K562 (cell line): Measurements from ENCODE around the gene FBN1. TPM values are rescaled to one million over a fixed set of nuclear protein-coding genes. Genes with fewer than 3 reads are reported as not detected.
A peak's percentile ranks its signal among the peaks of the same experiment; 100 is the strongest.

Experiments used
- ATAC-seq: fragments of 200-7000 bp; cut with Tn5 transposase; 3 replicates; pipeline ENCODE4 v1.9.1; 2020; ENCODE audit warnings: moderate library complexity
- BruUV-seq: library from RNA; stranded (reverse); fragments of 400-500 nt; replicated peaks from 2 replicates; lab custom pipeline; 2021; lab: Mats Ljungman, UMichigan
- CTCF ChIA-PET: fragments of 300-600 bp; formaldehyde crosslinking; extraction: SDS; loops from one replicate; lab custom pipeline; 2021; ENCODE audit warnings: low intra/inter-chr PET ratio; lab: Yijun Ruan, JAX
- POLR2A ChIA-PET: fragments of 300-600, 350-650 bp; sonication (Branson Sonifier 250); formaldehyde crosslinking; extraction: SDS; loops from one replicate; lab custom pipeline; 2021; ENCODE audit warnings: antibody characterized with exemption, inconsistent platforms; lab: Yijun Ruan, JAX
- DNase-seq, 4 experiments: peaks; one replicate each; pipeline versions ENCODE4 v3.0.0 to v3.0.0-alpha.2; 2011 to 2018; ENCODE audit warnings: low spot score in 3 of 4, mixed read lengths in 3 of 4; ENCODE audit errors: extremely low read depth in 1 of 4
- FAIRE-seq: peaks from 2 replicates; lab custom pipeline; 2011; peaks lifted over from hg19 to GRCh38; lab: Jason Lieb, UNC
- H2AFZ ChIP-seq: 2 replicates; pipeline ENCODE4 v1.6.0; 2011; ENCODE audit warnings: low read depth, low read length, control low read depth, inconsistent platforms
- H3K27ac ChIP-seq: fragments of 200-600 bp; 3 replicates; pipeline ENCODE4 v1.8.0; 2011; ENCODE audit warnings: low read depth, mild to moderate bottlenecking, control low read depth, inconsistent platforms, low read length, moderate library complexity, mixed read lengths; ENCODE audit errors: extremely low read depth
- H3K27me3 ChIP-seq, 2 experiments: fragments of 300-600 bp in 1 of 2; 2 replicates in 1 of 2; 3 replicates in 1 of 2; pipeline versions ENCODE4 v1.6.0 to v1.8.0; 2011; ENCODE audit warnings: inconsistent platforms in 2 of 2, low read length in 2 of 2, mild to moderate bottlenecking in 1 of 2, mixed read lengths in 1 of 2, moderate library complexity in 1 of 2; ENCODE audit not compliant: control insufficient read depth in 2 of 2, insufficient read depth in 2 of 2
- H3K36me3 ChIP-seq: fragments of 300-600 bp; 3 replicates; pipeline ENCODE4 v1.8.0; 2011; ENCODE audit warnings: mild to moderate bottlenecking, low read length, inconsistent platforms; ENCODE audit not compliant: control insufficient read depth, insufficient read depth
- H3K4me1 ChIP-seq, 2 experiments: fragments of 200-600 bp in 1 of 2; replicated peaks in 1 of 2; 2 replicates in 1 of 2; 3 replicates in 1 of 2; pipeline versions ENCODE4 v1.5.1 to v1.8.0; 2011; ENCODE audit warnings: inconsistent platforms in 2 of 2, low read length in 2 of 2, mild to moderate bottlenecking in 1 of 2, mixed read lengths in 1 of 2, moderate library complexity in 1 of 2; ENCODE audit not compliant: control insufficient read depth in 2 of 2, insufficient read depth in 2 of 2
- H3K4me2 ChIP-seq: 2 replicates; pipeline ENCODE4 v1.6.1; 2011; ENCODE audit warnings: low read length, control low read depth, inconsistent platforms, mixed read lengths; ENCODE audit not compliant: insufficient read depth
- H3K4me3 ChIP-seq: fragments of 200-600 bp; sonication (generic), shearing (Covaris generic); 2 replicates; pipeline ENCODE4 v1.5.1; 2016; ENCODE audit warnings: control low read depth, inconsistent platforms
- H3K79me2 ChIP-seq: fragments of 200-600 bp; 3 replicates; pipeline ENCODE4 v1.8.0; 2011; ENCODE audit warnings: low read length, inconsistent platforms; ENCODE audit not compliant: control insufficient read depth, insufficient read depth
- H3K9ac ChIP-seq, 2 experiments: 2 replicates each; pipeline versions ENCODE4 v1.6.0 to v1.6.1; 2011; ENCODE audit warnings: low read depth in 2 of 2, low read length in 2 of 2, control low read depth in 1 of 2, inconsistent platforms in 1 of 2, mild to moderate bottlenecking in 1 of 2, mixed read lengths in 1 of 2; ENCODE audit not compliant: insufficient read depth in 1 of 2
- H3K9me1 ChIP-seq: one replicate; pipeline ENCODE4 v1.6.0; 2011; ENCODE audit warnings: inconsistent platforms, mild to moderate bottlenecking, low read length, moderate library complexity; ENCODE audit not compliant: control insufficient read depth, insufficient read depth
- H3K9me3 ChIP-seq: replicated peaks from 2 replicates; pipeline ENCODE4 v1.5.1; 2011; ENCODE audit warnings: low read depth, low read length, inconsistent platforms; ENCODE audit not compliant: control insufficient read depth, insufficient read depth
- H4K20me1 ChIP-seq: replicated peaks from 2 replicates; pipeline ENCODE4 v1.6.1; 2011; ENCODE audit warnings: low read length, inconsistent platforms, mixed read lengths; ENCODE audit not compliant: control insufficient read depth, insufficient read depth
- ARID1B ChIP-seq: fragments of 450-650 bp; IDR thresholded peaks from 2 replicates; pipeline ENCODE4 v1.6.1; 2016; ENCODE audit warnings: antibody characterized with exemption, mild to moderate bottlenecking, inconsistent platforms
- EGR1 ChIP-seq: fragments of 450-650 bp; conservative IDR thresholded peaks from 2 replicates; pipeline ENCODE4 v1.6.1; 2017; ENCODE audit warnings: mild to moderate bottlenecking
- EP400 ChIP-seq: fragments of 450-650 bp; IDR thresholded peaks from 2 replicates; pipeline ENCODE4 v1.6.1; 2017; ENCODE audit warnings: antibody characterized with exemption, mild to moderate bottlenecking, moderate library complexity
- KLF6 ChIP-seq: fragments of 250-450 bp; sonication (Bioruptor Pico); IDR thresholded peaks from 2 replicates; pipeline ENCODE4 v1.4.0; 2020; ENCODE audit warnings: mild to moderate bottlenecking, moderate library complexity, borderline replicate concordance
- PCBP2 ChIP-seq: fragments of 200-400 bp; formaldehyde crosslinking; IDR thresholded peaks from 2 replicates; pipeline ENCODE4 v1.6.1; 2018; ENCODE audit warnings: low read length, low read depth, mild to moderate bottlenecking, moderate library complexity; ENCODE audit not compliant: poor library complexity, severe bottlenecking
- RBBP5 ChIP-seq: fragments of 200-600 bp; sonication (generic); IDR thresholded peaks from 2 replicates; pipeline ENCODE4 v1.6.1; 2012; ENCODE audit warnings: borderline replicate concordance, mild to moderate bottlenecking, low read length, control low read depth, inconsistent platforms; ENCODE audit not compliant: insufficient read depth, poor library complexity, severe bottlenecking
- ZNF23 ChIP-seq: fragments of 250-450 bp; sonication (Bioruptor Pico); IDR thresholded peaks from 2 replicates; pipeline ENCODE4 v1.4.0; 2020; ENCODE audit warnings: mild to moderate bottlenecking
- ZNF668 ChIP-seq: fragments of 250-450 bp; sonication (Bioruptor Pico); IDR thresholded peaks from 2 replicates; pipeline ENCODE4 v1.8.0; 2022; ENCODE audit warnings: mild to moderate bottlenecking, inconsistent platforms
- ZNF76 ChIP-seq: fragments of 250-450 bp; sonication (Bioruptor Pico); IDR thresholded peaks from 2 replicates; pipeline ENCODE4 v1.4.0; 2020; ENCODE audit warnings: mild to moderate bottlenecking, moderate library complexity, borderline replicate concordance
- ZNF785 ChIP-seq: fragments of 250-450 bp; sonication (Bioruptor Pico); IDR thresholded peaks from 2 replicates; pipeline ENCODE4 v1.4.0; 2020; ENCODE audit warnings: mild to moderate bottlenecking
- WGBS: fragments of 100-300 bp; shearing (Covaris generic); methylation state at CpG from one replicate; pipeline ENCODE4 v1.1.6; 2016; ENCODE audit warnings: low coverage, mixed read lengths; ENCODE audit not compliant: insufficient coverage; ENCODE audit errors: missing lambda C conversion rate; 5-methylcytosine and 5-hydroxymethylcytosine counted together
- in situ Hi-C: fragments of 300-500 bp; cut with MboI; formaldehyde crosslinking; loops from 4 replicates; pipeline ENCODE4 v1.15.0; 2018; ENCODE audit warnings: inconsistent platforms, mixed read lengths
- intact Hi-C: fragments of 100-400 bp; cut with micrococcal nuclease; formaldehyde crosslinking; loops from 2 replicates; pipeline ENCODE4 v1.14.2; 2022
- polyA plus RNA-seq, 8 experiments: library from polyadenylated mRNA; depleted of rRNA in 4 of 8; stranded (reverse) in 5 of 8; unstranded in 3 of 8; fragments of >200 nt; fragmentation: Nextera tagmentation in 2 of 8; fragmentation: Illumina TruSeq in 1 of 8; extraction: Ambion mirVana in 2 of 8; extraction: Trizol in 1 of 8; gene quantifications; 2 replicates each; pipeline versions ENCODE4 v1.2.1 to v1.2.3, GENCODE V29; 2011 to 2014; ENCODE audit warnings: inconsistent platforms in 1 of 8, missing spikeins in 1 of 8
- total RNA-seq, 7 experiments: library from RNA; depleted of rRNA in 6 of 7; stranded (reverse); fragments of >200 nt in 6 of 7; fragmentation: Illumina TruSeq in 2 of 7; extraction: Trizol in 2 of 7; gene quantifications; 2 replicates each; pipeline versions ENCODE4 v1.2.1 to v1.2.3, GENCODE V29; 2011 to 2021; ENCODE audit warnings: low replicate concordance in 1 of 7
- TF ChIP-seq, protein P1 (sequence below): fragments of 450-650 bp; IDR thresholded peaks from 2 replicates; pipeline ENCODE4 v1.6.1; 2014; ENCODE audit warnings: low read depth, mild to moderate bottlenecking, moderate library complexity, borderline replicate concordance
- TF ChIP-seq, protein P2 (sequence below), 2 experiments: fragments of 450-650 bp in 1 of 2; IDR thresholded peaks; 2 replicates each; pipeline ENCODE4 v1.6.1; 2011 to 2017; ENCODE audit warnings: low read depth in 2 of 2, antibody characterized with exemption in 1 of 2, borderline replicate concordance in 1 of 2, low read length in 1 of 2, mild to moderate bottlenecking in 1 of 2, mixed read lengths in 1 of 2; ENCODE audit not compliant: control insufficient read depth in 1 of 2

Gene FBN1
- total and polyA plus RNA-seq, 9 of the 15 experiments (the other 6 are each of a cell fraction or from before 2014, with no cell fraction given): 0.15 to 1.2 (median 0.60) TPM

DNA sequence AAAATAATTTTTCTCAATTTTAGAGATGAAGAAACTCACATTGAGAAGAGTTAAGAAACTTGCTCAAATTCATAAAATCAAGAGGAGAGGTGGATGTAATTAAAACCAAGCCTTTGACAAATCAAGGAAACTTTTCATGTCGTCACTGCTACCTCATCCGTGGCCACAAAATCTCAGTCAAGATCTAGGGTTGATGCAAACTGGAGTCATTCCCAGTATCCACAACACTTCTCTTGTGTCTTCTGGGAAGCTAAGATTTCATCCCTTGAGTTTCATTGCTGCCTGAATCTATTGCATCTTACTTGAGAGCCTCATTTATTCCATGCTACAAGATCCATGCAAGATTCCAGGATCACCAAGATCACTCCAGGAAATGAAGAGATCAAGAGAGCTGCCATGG is 5.4 kb upstream of the FBN1 start:
- in situ Hi-C loops: no loop called here
- H3K9me3 ChIP-seq: no peaks in the 10 kb centered on the region
- no peak overlapping the region for H3K4me3 ChIP-seq
- no peaks in the 10 kb centered on the region for H3K4me1 ChIP-seq
- H2AFZ ChIP-seq: no peak overlapping the region
- no peaks in the 10 kb centered on the region for H3K27me3 ChIP-seq
- H3K79me2 ChIP-seq: no peaks in the 10 kb centered on the region
- H3K9me1 ChIP-seq: no peaks in the 10 kb centered on the region
- no peak overlapping the region for H3K4me2 ChIP-seq
- no peak for TF ChIP-seq EGR1
- no peak for TF ChIP-seq ZNF76 (CRISPR knock-in tag)
- H4K20me1 ChIP-seq: no peaks in the 10 kb centered on the region
- H3K36me3 ChIP-seq: no peaks in the 10 kb centered on the region
- DNase-seq (no peak), FAIRE-seq (no peak), ATAC-seq (no peak)
- intact Hi-C loops: no loop called here
- no peak overlapping the region for H3K27ac ChIP-seq
- WGBS: 20% methylated on average over 2 of the region's 2 CpGs
- ChIA-PET POLR2A (no interaction called here), CTCF (no interaction called here)
- no peak overlapping the region for H3K9ac ChIP-seq
- no TSS peak for BruUV-seq

DNA sequence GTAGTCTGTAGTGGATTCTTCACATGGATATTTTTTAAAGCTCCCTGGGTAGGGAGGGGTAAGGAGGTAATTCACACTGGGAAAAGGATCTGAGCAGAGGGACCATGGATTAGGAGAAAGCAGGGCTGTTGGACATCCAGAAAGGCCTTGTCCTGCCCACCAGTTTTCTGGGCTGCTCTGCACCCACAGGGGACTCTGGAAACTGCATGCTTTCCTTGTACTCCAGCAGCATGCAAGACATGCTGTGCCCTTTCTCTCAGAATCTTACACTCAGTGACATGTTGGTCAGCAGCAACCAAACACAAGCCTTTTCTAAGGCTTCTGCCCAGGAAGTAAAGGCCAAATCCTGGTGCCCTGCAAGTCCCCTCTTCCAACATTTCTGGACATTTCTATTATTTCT is 2.5 kb upstream of the FBN1 start:
- Histone ChIP-seq H3K4me2 (no peak overlapping the region), H3K4me1 (no peaks in the 10 kb centered on the region), H2AFZ (no peak overlapping the region), H4K20me1 (no peaks in the 10 kb centered on the region), H3K9ac (no peak overlapping the region), H3K36me3 (no peaks in the 10 kb centered on the region), H3K27ac (no peak overlapping the region), H3K9me1 (no peaks in the 10 kb centered on the region), H3K79me2 (no peaks in the 10 kb centered on the region), H3K4me3 (no peak overlapping the region), H3K27me3 (no peaks in the 10 kb centered on the region), H3K9me3 (no peaks in the 10 kb centered on the region)
- DNase-seq (no peak), FAIRE-seq (no peak), ATAC-seq (peak; percentile 26; the same call in 2 of the 3 replicates)
- intact Hi-C loops: no loop called here
- ChIA-PET POLR2A (no interaction called here), CTCF (no interaction called here)
- in situ Hi-C loops: no loop called here
- no TSS peak for BruUV-seq
- TF ChIP-seq, protein P1, sequence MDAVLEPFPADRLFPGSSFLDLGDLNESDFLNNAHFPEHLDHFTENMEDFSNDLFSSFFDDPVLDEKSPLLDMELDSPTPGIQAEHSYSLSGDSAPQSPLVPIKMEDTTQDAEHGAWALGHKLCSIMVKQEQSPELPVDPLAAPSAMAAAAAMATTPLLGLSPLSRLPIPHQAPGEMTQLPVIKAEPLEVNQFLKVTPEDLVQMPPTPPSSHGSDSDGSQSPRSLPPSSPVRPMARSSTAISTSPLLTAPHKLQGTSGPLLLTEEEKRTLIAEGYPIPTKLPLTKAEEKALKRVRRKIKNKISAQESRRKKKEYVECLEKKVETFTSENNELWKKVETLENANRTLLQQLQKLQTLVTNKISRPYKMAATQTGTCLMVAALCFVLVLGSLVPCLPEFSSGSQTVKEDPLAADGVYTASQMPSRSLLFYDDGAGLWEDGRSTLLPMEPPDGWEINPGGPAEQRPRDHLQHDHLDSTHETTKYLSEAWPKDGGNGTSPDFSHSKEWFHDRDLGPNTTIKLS: no peak
- TF ChIP-seq, protein P2, sequence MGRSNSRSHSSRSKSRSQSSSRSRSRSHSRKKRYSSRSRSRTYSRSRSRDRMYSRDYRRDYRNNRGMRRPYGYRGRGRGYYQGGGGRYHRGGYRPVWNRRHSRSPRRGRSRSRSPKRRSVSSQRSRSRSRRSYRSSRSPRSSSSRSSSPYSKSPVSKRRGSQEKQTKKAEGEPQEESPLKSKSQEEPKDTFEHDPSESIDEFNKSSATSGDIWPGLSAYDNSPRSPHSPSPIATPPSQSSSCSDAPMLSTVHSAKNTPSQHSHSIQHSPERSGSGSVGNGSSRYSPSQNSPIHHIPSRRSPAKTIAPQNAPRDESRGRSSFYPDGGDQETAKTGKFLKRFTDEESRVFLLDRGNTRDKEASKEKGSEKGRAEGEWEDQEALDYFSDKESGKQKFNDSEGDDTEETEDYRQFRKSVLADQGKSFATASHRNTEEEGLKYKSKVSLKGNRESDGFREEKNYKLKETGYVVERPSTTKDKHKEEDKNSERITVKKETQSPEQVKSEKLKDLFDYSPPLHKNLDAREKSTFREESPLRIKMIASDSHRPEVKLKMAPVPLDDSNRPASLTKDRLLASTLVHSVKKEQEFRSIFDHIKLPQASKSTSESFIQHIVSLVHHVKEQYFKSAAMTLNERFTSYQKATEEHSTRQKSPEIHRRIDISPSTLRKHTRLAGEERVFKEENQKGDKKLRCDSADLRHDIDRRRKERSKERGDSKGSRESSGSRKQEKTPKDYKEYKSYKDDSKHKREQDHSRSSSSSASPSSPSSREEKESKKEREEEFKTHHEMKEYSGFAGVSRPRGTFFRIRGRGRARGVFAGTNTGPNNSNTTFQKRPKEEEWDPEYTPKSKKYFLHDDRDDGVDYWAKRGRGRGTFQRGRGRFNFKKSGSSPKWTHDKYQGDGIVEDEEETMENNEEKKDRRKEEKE (IDR thresholded peaks at IDR 0.05; ENCODE audit: borderline replicate concordance in 1 of 2, control insufficient read depth in 1 of 2, low read depth in 2 of 2, low read length in 1 of 2): no peak
- TF ChIP-seq ARID1B: no peak
- no peak for TF ChIP-seq ZNF668 (CRISPR knock-in tag)
- TF ChIP-seq KLF6 (CRISPR knock-in tag): no peak
- TF ChIP-seq ZNF23 (CRISPR knock-in tag): no peak
- no peak for TF ChIP-seq RBBP5
- TF ChIP-seq PCBP2: no peak
- no peak for TF ChIP-seq EP400
- no peak for TF ChIP-seq ZNF785 (CRISPR knock-in tag)
